D721Med (cell line): ENCODE results near the gene FUT7.
"Not testable (repeated sequence)": the region's sequence is repeated elsewhere in the genome, so short reads cannot be mapped to it uniquely, and the experiment has no call there.

Experiments
- DNase-seq: peaks from one replicate; pipeline ENCODE4 v3.0.0; 2011; ENCODE audit warnings: low spot score; ENCODE audit not compliant: insufficient read length
- FAIRE-seq: peaks from 2 replicates; lab custom pipeline; 2011; peaks lifted over from hg19 to GRCh38; lab: Jason Lieb, UNC
- TF ChIP-seq, protein P1 (sequence below): IDR thresholded peaks from 2 replicates; pipeline ENCODE4 v1.5.1; 2012; ENCODE audit warnings: mild to moderate bottlenecking, control low read depth; ENCODE audit not compliant: insufficient read depth; ENCODE audit errors: missing control alignments

FUT7 gene

DNA sequence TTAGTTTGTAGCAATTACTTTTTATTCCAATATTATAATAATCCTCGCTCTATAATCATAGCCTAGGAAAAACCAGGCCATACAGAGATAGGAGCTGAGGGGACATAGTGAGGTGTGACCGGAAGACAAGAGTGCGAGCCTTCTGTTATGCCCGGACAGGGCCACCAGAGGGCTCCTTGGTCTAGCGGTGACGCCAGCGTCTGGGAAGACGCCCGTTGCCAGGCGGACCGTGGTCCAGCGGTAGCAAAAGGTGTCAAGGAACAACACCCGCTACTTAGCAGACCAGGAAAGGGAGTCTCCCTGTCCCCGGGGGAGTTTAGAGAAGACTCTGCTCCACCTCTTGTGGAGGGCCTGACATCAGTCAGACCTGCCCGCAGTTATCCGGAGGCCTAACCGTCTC is 27.6 kb downstream of the FUT7 start:
- TF ChIP-seq, protein P1, sequence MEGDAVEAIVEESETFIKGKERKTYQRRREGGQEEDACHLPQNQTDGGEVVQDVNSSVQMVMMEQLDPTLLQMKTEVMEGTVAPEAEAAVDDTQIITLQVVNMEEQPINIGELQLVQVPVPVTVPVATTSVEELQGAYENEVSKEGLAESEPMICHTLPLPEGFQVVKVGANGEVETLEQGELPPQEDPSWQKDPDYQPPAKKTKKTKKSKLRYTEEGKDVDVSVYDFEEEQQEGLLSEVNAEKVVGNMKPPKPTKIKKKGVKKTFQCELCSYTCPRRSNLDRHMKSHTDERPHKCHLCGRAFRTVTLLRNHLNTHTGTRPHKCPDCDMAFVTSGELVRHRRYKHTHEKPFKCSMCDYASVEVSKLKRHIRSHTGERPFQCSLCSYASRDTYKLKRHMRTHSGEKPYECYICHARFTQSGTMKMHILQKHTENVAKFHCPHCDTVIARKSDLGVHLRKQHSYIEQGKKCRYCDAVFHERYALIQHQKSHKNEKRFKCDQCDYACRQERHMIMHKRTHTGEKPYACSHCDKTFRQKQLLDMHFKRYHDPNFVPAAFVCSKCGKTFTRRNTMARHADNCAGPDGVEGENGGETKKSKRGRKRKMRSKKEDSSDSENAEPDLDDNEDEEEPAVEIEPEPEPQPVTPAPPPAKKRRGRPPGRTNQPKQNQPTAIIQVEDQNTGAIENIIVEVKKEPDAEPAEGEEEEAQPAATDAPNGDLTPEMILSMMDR = peak; percentile 13
- FAIRE-seq, DNase-seq: not testable (repeated sequence)

DNA sequence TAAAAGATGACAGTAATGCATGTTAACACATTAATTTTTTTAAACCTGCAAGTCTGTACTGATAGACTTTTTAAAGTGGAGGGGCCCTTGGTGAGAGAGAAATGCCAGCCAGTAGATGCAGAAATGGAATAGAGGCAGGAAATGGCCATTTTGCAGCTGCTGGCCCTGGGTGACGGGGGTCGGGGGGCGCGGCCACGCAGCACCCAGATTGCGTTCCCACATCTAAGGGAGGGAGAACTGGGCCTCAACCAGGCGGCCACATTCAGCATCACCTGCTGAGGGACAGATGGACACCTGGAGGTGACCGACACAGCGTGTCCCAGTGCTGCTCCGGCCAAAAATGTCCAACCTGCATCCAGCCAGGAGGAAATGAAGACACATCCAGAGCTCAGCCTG is 29.2 kb downstream of the FUT7 start:
- no peak for DNase-seq
- TF ChIP-seq, protein P1 = no peak
- FAIRE-seq = no peak

DNA sequence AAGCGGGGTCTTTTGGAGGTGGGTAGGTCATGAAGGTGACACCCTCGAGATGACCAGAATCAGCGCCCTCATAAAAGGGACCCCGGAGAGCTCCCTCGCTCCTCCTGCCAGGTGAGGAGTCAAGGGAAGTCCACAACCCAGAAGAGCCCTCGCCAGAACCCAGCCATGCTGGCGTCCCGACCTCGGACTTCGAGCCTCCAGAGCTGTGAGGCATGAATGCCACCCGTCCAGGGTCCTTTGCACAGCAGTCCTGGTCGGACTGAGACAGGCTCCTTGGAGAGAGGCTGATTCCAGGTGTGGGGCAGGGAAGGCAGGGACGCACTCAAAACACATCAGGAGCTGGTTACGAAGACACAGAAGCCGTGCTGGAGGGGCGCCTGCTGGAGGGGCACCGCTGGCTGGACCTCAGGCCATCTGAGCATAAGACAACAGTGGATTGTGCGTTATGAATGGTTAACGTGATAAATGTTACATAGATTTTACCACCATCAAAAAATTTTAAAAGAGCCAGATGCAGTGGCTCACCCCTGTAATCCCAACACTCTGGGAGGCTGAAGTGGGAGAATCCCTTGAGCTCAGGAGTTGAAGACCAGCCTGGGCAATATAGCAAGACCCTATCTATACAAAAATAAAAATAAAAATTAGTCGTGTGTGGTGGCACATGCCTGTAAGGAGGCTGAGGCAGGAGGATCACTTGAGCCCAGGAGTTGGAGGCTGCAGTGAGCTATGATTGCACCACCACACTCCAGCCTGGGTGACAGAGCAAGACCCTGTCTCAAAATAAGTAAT is 29.8 kb downstream of the FUT7 start:
- FAIRE-seq (no peak), DNase-seq (no peak)
- TF ChIP-seq, protein P1 = no peak

DNA sequence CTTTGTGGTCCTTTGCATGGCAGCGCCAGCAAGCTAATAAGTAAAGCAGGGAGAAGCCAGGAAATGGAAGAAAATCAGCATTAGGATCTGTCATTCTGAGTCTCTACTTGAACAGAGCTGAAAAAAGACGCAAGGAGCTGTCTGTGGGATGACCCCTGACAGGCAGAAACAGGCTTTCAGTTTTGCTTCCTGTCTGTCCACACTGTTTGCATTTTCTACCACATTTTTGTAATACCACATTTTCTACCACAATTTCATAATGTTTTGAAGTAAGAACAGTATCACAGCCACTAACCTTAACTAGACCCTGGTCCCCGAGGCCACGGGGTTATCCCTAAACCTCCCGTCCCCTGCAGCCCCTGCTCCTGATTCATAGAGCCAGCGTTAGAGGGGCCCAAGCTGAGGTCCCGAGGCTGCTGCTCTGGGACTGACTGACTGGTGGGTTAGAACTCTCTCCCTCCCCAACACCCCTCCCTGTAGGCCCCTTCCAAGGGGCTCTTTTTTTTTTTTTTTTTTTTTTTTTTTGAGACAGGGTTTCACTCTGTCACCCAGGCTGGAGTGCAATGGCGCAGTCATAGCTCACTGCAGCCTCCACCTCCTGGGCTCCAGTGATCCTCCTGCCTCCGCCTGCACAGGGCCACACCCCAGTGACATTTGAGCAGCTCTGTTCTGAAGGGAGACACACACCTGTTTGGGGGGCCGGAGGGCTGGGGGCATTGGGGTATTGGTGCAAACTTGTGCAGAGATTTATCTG is 31.5 kb downstream of the FUT7 start:
- DNase-seq = no peak
- no peak for FAIRE-seq
- TF ChIP-seq, protein P1 = no peak

DNA sequence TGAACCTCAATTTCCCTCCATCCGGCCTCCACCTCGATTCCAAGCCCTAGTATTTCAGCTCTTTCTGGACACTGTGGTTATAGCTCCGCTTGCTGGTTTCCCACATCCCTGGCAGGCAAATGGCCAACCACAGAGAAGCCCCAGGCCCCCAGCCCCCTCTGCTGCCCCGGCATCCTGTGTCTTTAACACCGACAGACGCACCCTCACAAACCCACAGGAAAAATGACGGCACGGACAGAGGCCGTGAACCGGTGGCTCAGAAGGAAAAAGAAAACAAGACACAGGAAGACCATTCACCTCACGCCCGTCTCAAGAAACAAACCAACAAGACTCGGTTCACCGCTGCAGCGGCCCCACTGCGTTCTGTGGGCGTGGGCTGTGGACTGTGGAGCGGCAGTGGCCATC is 34.1 kb downstream of the FUT7 start:
- TF ChIP-seq, protein P1 = no peak
- DNase-seq = no peak
- FAIRE-seq = no peak

DNA sequence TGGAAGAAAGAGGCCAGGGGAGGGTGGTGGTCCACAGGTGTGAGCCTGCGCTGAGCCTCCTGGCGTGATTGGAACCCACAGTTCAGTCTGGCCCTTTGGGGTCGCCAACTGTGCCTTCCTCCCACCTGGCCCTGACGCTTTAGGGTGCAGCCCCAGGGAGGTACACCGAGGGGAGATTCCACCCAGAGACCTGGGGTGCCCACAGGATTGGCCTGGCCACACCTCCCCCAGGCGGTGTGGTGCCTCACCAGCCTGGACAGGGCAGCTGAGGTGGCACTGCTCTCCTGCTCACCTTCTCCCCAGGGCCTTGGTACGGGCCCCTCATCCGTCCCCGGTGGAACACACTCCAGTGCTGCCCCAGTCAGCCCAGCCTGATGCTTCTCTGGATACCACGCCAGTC is 34.5 kb downstream of the FUT7 start:
- DNase-seq (no peak), FAIRE-seq (no peak)
- TF ChIP-seq, protein P1 = no peak
